Activated CD4-positive, alpha-beta T cell treated with anti-CD3 and anti-CD28 coated beads, Interleukin-2, Interleukin-6, amounts not matched to agents 100 ng/mL and 50 ng/mL, durations not matched to agents 16 hours and 8 hours (primary cell): ENCODE measurements around the gene LAMA3.

ENCODE experiments used
- DNase-seq: peaks from one replicate; pipeline ENCODE4 v3.0.0-alpha.2; 2020

The LAMA3 gene

DNA sequence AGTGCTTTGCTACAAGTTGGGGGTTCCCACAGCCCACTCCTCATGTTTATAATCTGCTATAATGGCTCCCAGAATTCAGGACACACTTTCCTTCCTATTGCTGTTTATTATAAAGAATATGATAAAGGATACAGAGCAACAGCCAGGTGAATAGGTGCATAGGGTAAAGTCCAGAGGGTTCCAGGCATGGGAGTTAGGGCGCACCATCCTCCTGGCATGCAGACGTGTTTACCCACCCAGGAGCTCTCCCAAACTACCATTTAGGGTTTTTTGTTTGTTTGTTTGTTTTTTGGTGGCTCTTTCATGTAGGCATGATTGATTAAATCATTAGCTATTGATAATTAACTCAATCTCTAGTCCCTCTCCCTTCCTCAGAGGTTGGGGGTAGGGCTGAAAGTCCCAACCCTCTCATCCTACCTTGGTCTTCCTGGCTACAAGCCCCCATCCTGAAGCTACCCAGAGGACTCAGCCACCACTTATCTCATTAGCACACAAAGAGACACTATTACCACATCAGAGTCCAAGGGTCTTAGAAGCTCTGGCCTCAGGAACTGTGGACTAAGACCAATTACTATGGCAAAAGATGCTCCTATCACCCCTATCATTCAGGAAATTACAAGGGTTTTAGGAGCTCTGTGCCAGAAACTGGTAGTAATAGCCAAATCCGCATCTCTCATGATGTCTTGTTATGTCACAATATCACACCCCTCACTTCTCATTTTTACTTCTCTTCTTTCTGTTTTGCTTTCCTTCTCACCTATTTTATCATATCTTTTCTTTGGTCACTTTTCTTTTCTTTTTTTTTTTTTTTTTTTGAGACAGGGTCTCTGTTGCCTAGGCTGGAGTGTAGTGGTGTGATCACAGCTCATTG lies 170.4 kb downstream of the LAMA3 start:
- DNase-seq: no peak

- no peak for DNase-seq
Measured at GRCh38 chr18:23861326-23861725, 172.1 kb downstream of the LAMA3 start.

DNA sequence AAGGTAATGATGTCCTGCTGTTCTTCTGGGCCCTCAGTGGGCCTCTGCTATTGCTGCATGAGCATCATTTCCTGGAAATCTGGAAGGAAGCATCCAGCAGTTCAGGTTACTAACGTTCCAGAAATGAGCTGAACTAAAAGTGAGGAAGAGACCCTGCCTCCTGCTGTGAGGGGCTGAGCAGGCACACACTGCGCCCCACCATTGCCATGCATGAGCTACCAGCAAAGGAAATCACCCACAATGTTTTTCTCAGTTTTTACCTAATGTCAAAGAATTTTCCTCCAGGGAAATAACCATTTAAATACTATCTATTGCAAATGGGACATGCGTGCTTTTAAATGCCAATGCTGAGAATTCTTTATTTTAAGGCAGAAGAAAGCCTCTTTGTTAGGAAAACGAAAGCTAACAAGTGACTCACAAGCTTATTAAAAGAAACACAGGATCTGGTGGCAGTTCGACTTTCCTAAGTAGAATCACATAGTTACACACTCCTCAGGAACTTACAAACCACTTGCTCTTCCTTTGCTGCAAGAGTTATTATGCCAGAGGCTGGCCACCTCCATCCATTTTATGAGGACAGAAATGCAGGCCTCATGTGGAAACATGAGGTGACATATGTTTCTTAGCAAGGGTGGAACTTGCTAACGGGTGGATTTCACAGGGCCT lies 172.7 kb downstream of the LAMA3 start:
- DNase-seq: no peak

GRCh38 chr18:23864624-23865023 lies 175.4 kb downstream of the LAMA3 start:
- DNase-seq: peak; percentile 61

- DNase-seq: no peak
Measured at GRCh38 chr18:23867006-23867405, 177.8 kb downstream of the LAMA3 start.

DNA sequence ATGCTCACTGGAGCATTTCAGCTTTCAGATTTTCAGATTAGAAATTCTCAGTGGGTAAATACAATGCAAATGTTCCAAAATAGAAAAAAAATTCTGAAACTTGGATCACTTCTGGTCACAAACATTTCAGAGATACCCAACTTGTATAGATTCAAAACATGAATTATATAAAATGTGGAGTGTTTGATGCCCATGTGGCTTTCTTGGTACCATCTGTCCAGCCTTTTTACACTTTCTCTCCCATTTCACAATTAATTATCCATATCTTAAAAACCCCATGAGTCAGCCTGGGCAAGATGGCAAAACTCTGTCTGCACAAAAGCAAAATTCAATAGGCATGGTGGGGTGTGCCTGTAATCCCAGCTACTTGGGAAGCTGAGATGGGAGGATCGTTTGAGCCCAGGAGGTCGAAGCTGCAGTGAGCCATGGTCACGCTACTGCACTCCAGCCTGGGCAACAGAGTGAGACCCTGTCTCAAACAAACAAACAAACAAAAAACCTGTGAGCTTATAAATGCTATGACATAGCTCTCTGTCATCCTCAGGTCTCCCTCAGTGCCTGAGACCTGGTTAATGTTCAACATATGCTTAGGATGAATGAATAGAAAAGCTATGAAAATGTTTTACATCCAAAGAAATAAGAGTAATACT lies 179.0 kb downstream of the LAMA3 start:
- DNase-seq: no peak

DNA sequence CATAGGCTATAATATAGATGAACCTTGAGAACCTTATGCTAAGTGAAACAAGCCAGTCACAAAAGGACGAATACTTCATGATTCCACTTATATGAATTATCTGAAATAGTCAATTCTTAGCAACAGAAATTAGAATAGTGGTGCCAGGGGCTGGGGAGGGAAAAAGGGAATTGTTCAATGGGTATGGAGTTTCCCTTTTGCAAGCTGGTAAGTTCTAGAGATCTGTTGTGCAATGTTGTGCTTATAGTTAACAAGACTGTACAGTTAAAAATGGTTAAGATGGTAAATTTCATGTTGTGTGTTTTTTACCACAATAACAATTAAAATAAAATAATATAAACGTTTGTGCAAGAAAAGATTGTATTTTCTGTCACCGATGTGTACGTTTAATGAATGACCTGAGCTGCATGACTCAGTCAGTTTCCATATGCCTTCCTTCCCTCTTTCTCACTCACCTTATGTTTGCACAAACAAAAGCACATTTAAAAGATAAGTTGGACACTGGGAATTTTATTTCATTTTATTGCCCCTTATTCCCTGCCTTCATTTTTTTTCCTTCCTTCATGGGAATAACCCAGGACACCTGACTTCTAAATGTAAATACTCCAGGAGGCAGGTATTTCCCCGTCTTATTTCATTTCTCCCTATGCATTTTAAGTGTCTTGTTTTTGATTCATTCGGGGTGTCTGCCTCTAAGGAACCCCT lies 181.6 kb downstream of the LAMA3 start:
- DNase-seq: no peak

- peak; percentile 26 for DNase-seq
Measured at GRCh38 chr18:23871410-23871809, 182.2 kb downstream of the LAMA3 start.

DNA sequence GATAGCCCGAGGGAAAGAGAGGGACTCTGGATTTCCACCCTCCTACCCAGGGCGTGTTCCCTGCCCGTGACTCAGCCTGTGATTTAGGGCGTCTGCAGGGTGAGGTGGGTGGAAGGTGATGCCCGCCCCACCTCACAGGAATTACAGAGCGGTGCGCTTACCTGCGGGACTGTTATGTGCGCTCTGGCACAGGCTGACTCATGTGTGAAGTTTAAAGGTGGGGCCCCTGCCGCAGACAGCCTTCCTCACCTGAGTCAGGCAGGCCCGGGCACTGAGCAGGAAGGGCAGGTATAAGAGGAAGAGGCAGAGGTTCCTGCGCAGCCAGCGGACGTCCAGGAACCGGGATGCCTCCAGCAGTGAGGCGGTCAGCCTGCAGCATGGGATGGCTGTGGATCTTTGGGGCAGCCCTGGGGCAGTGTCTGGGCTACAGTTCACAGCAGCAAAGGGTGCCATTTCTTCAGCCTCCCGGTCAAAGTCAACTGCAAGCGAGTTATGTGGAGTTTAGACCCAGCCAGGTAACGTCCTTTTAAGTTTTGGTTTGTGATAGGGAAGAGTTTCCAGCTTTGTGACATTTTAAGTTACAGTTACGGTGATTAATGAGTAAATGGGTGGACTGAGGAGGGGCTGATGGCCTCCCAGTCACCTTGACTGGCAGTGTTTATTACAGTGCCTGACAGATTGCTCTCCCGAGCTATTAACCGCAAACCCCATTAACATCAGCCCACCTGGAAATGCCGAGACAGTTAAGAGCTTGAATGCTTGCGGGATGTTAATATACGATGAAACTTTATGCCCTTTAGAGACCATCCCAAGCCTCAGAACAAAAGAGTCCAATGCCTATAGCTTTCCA lies 183.7 kb downstream of the LAMA3 start:
- DNase-seq: no peak

DNA sequence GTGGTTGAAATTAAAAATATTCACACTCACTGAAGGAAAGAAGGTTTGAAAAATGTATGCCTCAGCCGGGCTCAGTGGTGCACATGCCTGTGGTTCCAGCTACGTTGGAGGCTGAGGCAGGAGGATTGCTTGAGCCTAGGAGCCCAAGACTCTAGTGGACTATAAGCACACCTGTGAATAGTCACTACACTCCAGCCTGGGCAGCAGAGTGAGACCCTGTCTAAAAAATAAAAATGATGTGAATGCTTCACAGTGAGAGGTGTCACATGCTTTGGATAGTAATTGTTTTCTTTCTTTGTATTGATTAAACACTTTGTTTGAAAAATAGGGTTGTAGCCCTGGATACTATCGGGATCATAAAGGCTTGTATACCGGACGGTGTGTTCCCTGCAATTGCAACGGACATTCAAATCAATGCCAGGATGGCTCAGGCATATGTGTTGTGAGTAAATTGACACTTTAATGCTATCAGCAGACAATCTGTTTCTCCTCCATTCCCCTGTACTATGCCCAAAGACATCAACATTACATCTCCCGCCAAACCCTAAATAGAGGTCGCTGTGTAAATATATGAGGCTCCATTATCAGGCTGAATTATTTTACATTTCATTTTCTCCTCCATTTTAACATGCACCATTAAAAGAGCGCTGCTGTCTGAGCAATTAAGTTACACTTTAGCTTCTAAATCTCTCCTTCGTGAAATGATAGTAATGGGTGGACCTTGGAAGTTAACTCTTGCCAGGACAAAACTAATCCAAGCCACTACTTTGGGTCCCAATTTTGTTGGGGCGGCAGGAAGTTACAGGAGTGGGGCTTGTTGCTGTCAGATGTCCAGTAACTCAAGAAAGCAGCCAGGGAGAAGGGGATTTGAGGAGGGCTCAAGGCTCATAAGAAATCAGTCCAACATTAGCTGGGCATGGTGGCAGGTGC lies 187.0 kb downstream of the LAMA3 start:
- no peak for DNase-seq

DNA sequence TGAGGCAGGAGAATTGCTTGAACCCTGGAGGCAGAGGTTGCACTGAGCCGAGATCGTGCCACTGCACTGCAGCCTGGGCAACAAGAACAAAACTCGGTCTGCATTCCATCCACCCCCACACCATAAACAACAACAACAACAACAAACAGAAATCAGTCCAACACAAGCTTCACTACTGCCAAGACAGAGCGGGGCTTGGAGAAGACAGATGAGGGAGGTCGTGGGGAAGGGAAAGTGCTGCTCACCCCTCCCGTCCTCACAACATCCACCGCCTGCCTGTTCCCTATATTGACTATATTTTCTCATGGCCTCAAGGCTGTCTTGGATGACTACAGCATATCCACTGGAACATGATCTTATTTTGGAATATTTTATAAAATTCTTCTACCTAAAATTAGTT lies 187.7 kb downstream of the LAMA3 start:
- DNase-seq: no peak

DNA sequence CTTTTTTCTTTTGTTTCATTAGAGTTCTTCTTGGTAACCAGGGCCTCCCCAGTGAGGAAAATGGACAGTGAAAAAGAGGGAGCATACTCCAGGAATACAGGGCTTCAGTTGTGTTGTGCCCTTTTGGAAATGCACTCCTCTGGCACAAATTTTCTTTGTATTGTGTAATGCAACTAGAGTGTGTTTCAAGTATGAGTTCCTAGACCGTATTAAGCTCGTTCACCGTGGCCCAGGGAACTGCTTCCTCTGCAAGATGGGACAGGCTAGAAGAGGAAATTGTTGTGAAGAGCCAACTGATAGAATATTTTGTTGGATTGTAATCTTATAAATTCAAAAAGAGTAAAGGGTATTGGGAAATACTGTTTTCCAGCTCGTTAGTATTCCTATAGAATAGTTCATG lies 188.1 kb downstream of the LAMA3 start:
- no peak for DNase-seq

DNA sequence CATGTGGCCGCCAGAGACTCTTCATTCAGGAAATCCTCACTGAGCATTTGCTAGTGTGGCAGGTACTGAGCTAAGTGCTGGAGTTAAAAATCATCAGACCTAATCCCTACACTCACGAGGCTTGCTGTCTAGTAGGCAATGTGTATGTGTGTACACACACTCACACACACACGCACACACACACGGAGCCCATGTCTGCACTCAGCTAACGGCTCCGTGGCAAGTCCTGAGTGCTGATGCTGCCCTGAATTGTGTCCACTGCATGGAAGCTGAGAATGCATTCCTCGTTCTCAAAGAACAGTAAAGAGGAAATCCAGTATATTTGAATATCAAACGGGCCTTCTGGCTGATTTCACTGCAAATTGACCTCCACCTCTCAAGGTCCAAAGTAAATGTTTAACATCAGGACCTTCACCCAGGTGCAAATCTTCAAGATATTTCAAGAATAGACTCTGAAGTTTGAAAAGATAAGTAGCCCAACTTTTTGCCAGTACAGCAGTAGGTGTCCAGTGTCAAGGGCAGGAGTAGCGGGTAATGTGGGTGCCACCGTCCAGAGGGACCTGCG lies 189.2 kb downstream of the LAMA3 start:
- no peak for DNase-seq

DNA sequence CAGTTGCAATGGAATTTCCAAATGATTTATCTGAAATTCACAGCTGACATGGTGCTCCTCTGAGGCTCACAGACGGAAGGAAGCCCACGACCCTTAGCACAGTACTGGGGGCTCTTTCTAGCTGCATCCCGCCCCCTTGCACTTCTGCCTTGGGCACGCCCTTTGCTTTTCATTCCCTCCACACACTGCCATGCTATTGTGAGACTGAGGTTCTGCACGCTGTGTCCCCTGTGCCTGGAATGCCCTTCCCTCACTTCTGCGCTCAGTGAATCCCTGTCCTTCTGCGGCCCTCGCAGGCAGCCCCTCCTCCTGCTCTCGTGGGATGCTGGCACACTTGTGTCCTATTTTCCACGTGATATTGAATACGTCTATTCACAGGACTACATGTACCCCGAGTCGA lies 189.9 kb downstream of the LAMA3 start:
- DNase-seq: no peak

GRCh38 chr18:23879544-23879943 lies 190.3 kb downstream of the LAMA3 start:
- no peak for DNase-seq

- no peak for DNase-seq
Measured at GRCh38 chr18:23879966-23880565, 190.8 kb downstream of the LAMA3 start.

- no peak for DNase-seq
Measured at GRCh38 chr18:23880931-23881617, 191.8 kb downstream of the LAMA3 start.

DNA sequence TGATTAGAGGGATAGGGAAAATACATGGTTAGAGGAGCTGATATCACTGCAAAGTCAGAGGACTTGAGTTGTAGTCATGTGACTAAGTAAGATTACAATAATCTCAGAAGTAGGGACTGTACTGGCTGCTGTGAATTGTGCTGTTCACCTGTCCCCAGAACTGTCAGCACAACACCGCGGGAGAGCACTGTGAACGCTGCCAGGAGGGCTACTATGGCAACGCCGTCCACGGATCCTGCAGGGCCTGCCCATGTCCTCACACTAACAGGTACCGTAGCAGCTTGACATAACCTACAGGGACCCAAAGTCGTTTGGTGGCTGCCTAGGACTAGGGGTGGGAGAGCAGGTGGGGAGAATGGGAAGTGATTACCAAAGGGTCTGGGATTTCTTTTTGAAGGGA lies 192.5 kb downstream of the LAMA3 start:
- DNase-seq: no peak

- DNase-seq: no peak
Measured at GRCh38 chr18:23882616-23883276, 193.5 kb downstream of the LAMA3 start.
